COLO668 (cell line): ENCODE results near the gene CCDC71L.

Source experiments
- DNase-seq: peaks from one replicate; lab custom pipeline; 2025; ENCODE audit not compliant: unreplicated experiment; lab: John Stamatoyannopoulos, UW

The CCDC71L gene

GRCh38 chr7:106626376-106627164 is 34.4 kb downstream of the CCDC71L start:
- no peak for DNase-seq

DNA sequence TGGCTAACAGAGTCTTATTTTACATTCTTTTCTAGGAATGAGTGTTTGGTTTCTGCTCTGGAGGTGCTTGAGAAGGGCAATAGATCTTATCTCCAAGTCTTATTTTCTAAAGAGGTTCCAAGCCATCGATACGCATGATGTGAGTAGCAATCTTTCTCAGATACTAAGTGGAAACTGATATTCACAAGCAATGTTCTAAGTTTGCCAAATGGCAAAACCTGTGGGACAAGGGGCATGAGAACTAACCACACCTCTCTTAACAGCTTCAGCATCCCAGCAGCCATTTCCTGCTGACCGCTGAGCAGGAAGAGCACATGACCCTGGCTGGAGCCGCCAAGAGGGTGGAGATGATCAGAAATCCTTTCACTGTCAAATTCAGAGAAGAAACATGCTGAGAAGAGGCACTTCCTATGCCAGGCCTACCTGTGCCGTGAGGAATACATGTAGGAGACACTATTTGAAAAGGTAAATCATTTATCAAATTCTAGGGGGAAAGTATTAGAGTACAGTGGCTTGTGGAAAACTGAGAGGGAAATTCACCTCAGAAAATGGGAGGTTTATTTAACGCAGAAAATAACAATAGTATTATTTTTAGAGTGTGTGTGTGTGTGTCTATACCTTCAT is 35.2 kb downstream of the CCDC71L start:
- DNase-seq: no peak

DNA sequence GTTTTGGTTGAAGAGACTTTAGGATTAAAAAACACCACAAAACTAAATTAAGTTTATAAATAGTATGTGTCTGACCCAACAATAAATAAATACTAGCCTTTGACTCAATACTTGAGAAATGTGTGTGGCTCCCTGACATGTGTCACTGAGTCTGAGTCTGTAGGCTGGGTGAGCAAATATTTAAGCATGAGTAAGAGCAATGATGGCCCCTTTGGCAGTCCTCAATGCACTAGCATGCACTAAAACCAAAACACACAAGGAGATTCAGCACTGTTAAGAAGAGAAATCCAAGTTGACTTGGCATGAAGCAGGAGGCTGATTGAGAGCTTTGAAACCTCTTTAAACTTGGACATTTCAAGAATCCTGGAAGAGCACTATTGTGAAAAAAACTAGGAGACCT is 37.1 kb downstream of the CCDC71L start:
- DNase-seq: no peak

DNA sequence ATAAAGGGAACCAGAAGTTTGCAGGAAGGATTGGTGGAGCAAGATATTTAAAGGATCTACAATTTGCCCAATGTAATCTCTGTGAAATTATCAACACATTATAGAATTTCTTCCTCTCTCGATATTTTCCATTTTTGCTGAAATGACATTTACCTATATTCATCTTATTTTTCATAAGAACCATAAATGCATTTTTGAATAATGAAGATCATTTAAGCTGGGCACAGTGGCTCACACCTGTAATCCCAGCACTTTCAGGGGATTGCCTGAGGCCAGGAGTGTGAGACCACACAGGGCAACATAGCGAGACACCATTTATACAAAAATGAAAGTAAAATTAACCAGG is 37.7 kb downstream of the CCDC71L start:
- DNase-seq: no peak

DNA sequence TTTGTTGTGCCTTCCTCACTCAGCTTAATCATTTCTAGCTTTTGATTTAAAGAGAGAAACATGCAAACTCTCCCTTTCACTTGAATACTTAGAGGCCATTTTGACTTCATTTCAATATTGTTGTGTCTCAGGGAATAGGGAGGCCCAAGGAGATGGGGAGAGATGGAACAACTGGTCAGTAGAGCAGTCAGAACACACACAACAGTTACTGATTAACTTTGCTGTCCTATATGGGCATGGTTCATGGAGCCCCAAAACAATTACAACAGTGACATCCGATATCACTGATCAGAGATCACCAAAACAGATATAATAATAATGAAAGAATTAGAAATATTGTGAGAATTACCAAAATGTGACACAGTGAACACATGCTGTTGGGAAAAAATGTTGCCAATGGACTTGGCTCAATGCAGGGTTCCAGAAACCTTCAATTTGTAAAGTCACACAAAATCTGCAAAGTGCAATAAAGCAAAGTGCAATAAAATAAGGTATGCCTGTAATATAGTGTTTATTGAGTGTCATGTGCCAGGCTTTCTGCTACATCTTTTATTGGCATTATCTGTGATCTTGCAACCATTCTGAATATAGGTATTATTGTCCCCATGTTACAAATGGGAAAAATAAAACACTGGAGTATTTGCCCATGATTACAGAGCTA is 38.2 kb downstream of the CCDC71L start:
- DNase-seq: no peak

GRCh38 chr7:106621393-106622132 is 39.4 kb downstream of the CCDC71L start:
- DNase-seq: no peak

DNA sequence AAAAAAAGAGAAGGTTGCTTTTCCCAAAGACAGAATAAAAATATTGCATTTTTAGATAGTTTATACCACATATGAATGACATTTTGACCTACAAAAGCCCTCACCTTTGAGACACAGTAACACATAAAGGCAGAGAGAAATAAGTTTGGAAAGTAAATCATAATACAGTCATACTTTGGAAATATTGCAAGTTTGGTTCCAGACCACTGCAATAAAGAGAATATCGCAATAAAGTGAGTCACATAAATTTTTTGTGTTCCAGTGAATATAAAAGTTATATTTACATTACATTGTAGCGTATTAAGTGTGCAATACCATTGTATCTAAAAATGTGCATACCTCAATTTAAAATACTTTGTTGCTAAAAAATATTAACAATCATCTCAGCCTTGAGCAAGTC is 40.3 kb downstream of the CCDC71L start:
- DNase-seq: no peak

DNA sequence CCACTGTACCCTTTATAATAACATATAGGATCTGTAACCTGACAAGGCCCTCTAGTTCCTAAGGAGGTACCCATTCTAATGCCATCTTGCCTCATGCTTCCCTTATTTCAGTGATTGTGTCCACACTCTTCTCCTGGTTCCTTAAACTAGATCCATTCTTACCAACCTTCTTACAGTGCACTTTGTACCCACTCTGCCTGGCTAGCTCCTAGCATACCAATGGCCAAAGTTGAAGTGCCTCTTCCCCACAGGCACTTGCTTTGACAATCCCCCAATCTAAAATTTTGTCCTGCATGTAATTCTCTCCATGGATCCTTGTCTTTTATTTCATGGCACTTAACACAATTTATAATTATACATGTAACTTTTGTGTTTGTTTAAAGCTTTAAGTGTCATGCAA is 40.9 kb downstream of the CCDC71L start:
- no peak for DNase-seq

- no peak for DNase-seq
These were observed 41.7 kb downstream of the CCDC71L start for GRCh38 chr7:106619213-106619612.

DNA sequence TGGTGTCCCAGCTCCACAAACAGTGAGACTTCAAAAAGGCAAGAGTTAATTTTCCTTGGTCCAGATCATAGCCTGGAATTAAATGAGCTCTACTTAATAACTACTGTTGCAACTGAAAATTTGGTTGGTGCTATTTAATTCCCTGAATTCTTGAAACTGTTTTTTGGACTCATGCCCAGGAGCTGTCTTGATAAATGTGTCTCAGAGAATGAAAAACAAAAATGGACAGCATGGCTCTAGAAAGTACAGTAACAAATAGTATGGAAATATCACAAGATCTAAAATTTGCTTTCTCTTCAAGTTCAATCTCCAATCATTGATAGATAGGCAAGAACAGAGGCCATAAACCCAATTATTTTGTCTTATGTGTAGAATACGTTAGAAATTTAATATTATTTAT is 42.5 kb downstream of the CCDC71L start:
- DNase-seq: no peak

GRCh38 chr7:106617860-106618259 is 43.1 kb downstream of the CCDC71L start:
- DNase-seq: no peak

- DNase-seq: no peak
These were observed 44.3 kb downstream of the CCDC71L start for GRCh38 chr7:106616708-106617051.

GRCh38 chr7:106615808-106616707 is 44.9 kb downstream of the CCDC71L start:
- DNase-seq: no peak

DNA sequence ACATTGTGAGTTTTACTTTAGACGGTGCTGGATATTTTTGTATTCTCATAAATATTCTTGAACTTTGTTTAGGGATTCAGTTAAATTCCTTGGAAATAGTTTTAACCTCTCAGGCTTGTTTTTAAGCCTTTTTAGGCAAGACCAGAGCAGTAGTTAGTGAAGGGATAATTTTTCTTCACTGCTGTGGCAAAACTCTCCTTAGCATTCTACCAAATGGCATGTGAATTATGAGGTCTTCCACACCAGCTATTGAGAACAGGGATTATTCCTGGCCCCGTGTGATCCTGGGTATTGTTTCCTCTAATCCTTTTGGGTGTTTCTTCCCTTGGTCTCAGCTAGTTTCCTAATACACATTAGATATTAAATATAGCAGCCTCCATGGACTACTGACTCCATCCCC is 46.2 kb downstream of the CCDC71L start:
- no peak for DNase-seq

- no peak for DNase-seq
These were observed 47.0 kb downstream of the CCDC71L start for GRCh38 chr7:106613848-106614560.

- no peak for DNase-seq
These were observed 47.7 kb downstream of the CCDC71L start for GRCh38 chr7:106613279-106613678.

GRCh38 chr7:106612432-106612831 is 48.5 kb downstream of the CCDC71L start:
- no peak for DNase-seq

- DNase-seq: no peak
These were observed 49.0 kb downstream of the CCDC71L start for GRCh38 chr7:106611911-106612310.

- DNase-seq: no peak
These were observed 49.7 kb downstream of the CCDC71L start for GRCh38 chr7:106610996-106611886.
